Colonic mucosa (tissue), 4 donors: Measurements from ENCODE around the gene BRI3BP. TPM values are rescaled to one million over a fixed set of nuclear protein-coding genes. Genes with fewer than 3 reads are reported as not detected.
"Not testable (repeated sequence)": the region's sequence is repeated elsewhere in the genome, so short reads cannot be mapped to it uniquely, and the experiment has no call there.

Experiments
- DNase-seq: peaks from one replicate; pipeline ENCODE4 v3.0.0-alpha.2; 2020
- H3K27ac ChIP-seq: fragments of 200-600 bp; one replicate; pipeline ENCODE4 v1.8.0; 2021
- H3K27me3 ChIP-seq: fragments of 200-600 bp; one replicate; pipeline ENCODE4 v1.8.0; 2021
- H3K36me3 ChIP-seq: fragments of 200-600 bp; one replicate; pipeline ENCODE4 v1.8.0; 2021
- H3K4me1 ChIP-seq: fragments of 200-600 bp; one replicate; pipeline ENCODE4 v1.8.0; 2021; ENCODE audit warnings: mild to moderate bottlenecking
- H3K4me3 ChIP-seq: fragments of 200-600 bp; one replicate; pipeline ENCODE4 v1.8.0; 2021
- H3K9ac ChIP-seq, 2 donors: one replicate each; pipeline ENCODE4 v1.7.0; 2013; ENCODE audit warnings: control low read depth in 2 of 2, low read depth in 2 of 2, low read length in 2 of 2
- H3K9me3 ChIP-seq: fragments of 200-600 bp; one replicate; pipeline ENCODE4 v1.8.0; 2021
- intact Hi-C: fragments of 100-400 bp; cut with DNase I; formaldehyde crosslinking; loops from one replicate; pipeline ENCODE4 v1.14.1; 2022
- total RNA-seq, 2 donors: library from RNA; stranded (reverse); fragmentation: NEBNext Ultra II Directional in 1 of 2; extraction: Animal tissue kit (Norgen Biotek cat#: 25700) in 1 of 2; gene quantifications; one replicate each; pipeline ENCODE4 v1.2.1, GENCODE V29; 2021
- TF ChIP-seq, protein P1 (sequence below): fragments of 200-600 bp; IDR thresholded peaks from one replicate; pipeline ENCODE4 v1.8.0; 2022; ENCODE audit warnings: antibody characterized with exemption, mild to moderate bottlenecking
- donor health status: healthy.
- donor health status: DM: no; HTN: no; CAD: no.
- donor health status: DM: no; HTN: no; CAD: no.

BRI3BP gene
- total RNA-seq, 2 donors from 2014 or later: 50.3 to 81.5 TPM

DNA sequence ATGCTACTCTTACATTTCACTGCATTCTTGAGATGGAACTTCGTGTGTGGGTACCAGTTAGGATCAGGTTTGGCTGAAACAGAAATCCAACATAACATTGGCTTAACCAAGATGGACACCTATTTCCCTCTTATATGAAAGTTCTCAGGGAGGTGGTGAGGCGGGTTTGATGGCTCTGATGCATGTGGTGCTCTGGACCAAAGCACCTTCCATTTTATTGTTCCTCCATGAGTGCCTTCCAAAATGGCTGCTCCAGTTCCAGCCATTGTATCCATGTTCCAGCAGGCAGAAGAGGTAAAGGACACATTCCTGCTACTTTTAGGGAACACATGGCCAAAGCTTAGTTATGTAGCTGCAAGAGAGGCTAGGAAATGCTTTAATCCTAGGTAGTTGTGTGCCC lies 29.6 kb downstream of the BRI3BP start:
- Histone ChIP-seq H3K4me1 (no peaks in the 10 kb centered on the region), H3K36me3 (no peaks in the 10 kb centered on the region), H3K9ac (no peak overlapping the region), H3K27ac (no peak overlapping the region), H3K4me3 (no peak overlapping the region), H3K27me3 (no peaks in the 10 kb centered on the region), H3K9me3 (no peaks in the 10 kb centered on the region)
- TF ChIP-seq, protein P1, sequence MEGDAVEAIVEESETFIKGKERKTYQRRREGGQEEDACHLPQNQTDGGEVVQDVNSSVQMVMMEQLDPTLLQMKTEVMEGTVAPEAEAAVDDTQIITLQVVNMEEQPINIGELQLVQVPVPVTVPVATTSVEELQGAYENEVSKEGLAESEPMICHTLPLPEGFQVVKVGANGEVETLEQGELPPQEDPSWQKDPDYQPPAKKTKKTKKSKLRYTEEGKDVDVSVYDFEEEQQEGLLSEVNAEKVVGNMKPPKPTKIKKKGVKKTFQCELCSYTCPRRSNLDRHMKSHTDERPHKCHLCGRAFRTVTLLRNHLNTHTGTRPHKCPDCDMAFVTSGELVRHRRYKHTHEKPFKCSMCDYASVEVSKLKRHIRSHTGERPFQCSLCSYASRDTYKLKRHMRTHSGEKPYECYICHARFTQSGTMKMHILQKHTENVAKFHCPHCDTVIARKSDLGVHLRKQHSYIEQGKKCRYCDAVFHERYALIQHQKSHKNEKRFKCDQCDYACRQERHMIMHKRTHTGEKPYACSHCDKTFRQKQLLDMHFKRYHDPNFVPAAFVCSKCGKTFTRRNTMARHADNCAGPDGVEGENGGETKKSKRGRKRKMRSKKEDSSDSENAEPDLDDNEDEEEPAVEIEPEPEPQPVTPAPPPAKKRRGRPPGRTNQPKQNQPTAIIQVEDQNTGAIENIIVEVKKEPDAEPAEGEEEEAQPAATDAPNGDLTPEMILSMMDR: no peak
- no peak for DNase-seq
- intact Hi-C loops: no loop called here

DNA sequence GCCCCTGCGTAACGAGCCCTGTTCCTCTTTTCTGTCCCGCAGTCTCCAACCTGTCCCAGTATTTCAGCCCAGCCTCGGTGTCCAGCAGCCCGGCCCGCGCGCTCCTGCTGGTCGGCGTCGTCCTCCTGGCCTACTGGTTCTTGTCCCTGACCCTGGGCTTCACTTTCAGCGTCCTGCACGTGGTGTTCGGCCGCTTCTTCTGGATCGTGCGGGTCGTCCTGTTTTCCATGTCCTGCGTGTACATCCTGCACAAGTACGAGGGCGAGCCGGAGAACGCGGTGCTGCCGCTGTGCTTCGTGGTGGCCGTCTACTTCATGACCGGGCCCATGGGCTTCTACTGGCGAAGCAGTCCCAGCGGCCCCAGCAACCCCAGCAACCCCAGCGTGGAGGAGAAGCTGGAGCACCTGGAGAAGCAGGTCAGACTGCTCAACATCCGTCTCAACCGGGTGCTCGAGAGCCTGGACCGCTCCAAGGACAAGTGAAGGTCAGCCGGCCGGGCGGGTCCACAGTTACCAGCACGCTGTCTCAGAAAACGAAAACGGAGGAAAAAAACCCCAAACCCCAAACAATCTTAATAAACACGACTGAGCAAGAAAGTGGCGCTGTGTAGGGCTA lies 31.6 kb downstream of the BRI3BP start:
- TF ChIP-seq, protein P1: no peak
- no peaks in the 10 kb centered on the region for H3K9me3 ChIP-seq
- intact Hi-C loops: no loop called here
- H3K27me3 ChIP-seq: no peaks in the 10 kb centered on the region
- H3K4me3 ChIP-seq: no peak overlapping the region
- no peak overlapping the region for H3K27ac ChIP-seq
- H3K36me3 ChIP-seq: no peaks in the 10 kb centered on the region
- no peak overlapping the region for H3K9ac ChIP-seq
- H3K4me1 ChIP-seq: no peaks in the 10 kb centered on the region
- DNase-seq: no peak

DNA sequence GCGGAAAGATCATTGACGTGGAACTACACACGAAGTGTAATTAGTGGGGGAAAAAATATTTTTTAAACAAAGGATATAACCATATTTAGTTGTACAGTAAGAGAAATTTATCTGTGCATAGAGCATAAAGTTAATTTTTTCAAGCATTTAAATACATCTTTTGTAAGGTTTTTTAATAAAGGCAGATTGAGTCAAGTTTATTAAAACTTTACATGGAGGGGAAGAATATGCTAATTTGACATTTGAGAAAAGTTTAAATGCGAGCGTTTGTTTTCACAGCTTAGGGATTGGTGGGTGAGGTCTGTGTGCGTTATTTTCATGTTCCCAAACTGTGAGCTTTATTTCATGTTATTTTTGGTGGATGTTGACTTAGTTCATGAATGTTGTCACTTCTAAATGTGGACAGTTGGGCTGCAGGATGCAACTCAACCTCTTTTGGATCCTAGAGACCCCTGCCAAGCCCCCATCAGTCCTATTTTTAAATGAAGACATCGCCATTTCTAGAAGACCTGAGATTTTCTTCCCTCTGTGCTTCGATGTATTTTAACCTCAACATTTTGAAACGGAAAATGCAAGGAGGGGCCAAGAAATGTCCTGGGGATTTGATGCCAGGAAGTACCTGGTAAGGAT lies 32.3 kb downstream of the BRI3BP start:
- Histone ChIP-seq H3K27ac (no peak overlapping the region), H3K27me3 (no peaks in the 10 kb centered on the region), H3K9ac (no peak overlapping the region), H3K4me3 (no peak overlapping the region), H3K36me3 (no peaks in the 10 kb centered on the region), H3K9me3 (no peaks in the 10 kb centered on the region), H3K4me1 (no peaks in the 10 kb centered on the region)
- intact Hi-C loops: no loop called here
- DNase-seq: no peak
- TF ChIP-seq, protein P1: no peak

DNA sequence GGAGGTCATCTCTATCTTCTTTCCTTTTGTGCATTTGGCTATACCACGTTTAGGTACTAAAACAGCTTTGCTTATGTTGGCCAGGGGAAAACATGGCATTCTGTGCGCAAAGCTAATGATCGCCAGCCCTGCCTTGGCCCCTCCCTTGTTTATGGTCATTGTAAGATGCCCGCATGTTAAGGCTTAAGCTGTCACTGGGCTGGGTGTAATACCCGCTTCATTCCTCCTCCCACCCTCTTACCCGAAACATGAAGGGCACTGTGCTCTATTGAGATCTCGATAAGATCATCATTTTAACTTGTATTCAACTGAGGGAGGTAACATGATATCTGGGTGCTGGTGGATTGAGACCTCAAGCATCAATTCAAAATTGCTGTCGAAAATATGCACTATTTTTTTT lies 34.7 kb downstream of the BRI3BP start:
- intact Hi-C loops: no loop called here
- no peaks in the 10 kb centered on the region for H3K9me3 ChIP-seq
- H3K4me1 ChIP-seq: no peaks in the 10 kb centered on the region
- H3K27me3 ChIP-seq: no peaks in the 10 kb centered on the region
- no peak overlapping the region for H3K27ac ChIP-seq
- H3K9ac ChIP-seq: no peak overlapping the region
- no peaks in the 10 kb centered on the region for H3K36me3 ChIP-seq
- no peak overlapping the region for H3K4me3 ChIP-seq
- DNase-seq: no peak
- TF ChIP-seq, protein P1: no peak

DNA sequence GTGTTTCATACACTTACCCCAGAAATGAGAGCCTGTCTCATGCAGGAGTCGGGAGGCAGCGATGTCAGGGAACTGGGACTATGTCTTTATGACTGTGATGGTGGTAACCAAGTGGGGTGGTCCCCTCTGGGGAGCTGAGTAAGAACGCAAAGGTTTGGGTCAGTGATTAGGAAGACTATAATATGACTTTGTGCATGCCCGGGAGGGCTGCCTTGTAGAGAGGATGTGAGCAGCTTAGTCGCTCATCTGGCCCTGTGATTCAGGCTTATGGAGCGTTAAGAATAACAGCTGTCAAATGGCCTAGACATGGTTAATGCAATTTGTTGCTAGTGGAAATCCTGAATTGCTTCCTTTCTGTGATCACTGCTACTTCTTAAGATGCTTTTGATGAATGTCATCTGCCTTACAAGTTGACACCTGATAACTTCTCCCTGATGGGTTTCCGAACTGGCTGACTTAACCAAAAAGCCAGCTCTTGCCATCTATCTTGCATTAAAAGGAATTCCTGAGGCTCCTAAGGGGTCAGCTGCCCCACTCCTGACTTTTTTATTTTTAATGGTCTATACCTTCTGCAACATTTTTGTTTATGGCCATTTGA lies 36.4 kb downstream of the BRI3BP start:
- DNase-seq: no peak
- no peaks in the 10 kb centered on the region for H3K27me3 ChIP-seq
- TF ChIP-seq, protein P1: no peak
- no peak overlapping the region for H3K9ac ChIP-seq
- H3K9me3 ChIP-seq: no peaks in the 10 kb centered on the region
- H3K36me3 ChIP-seq: no peaks in the 10 kb centered on the region
- H3K27ac ChIP-seq: no peak overlapping the region
- H3K4me1 ChIP-seq: no peaks in the 10 kb centered on the region
- no peak overlapping the region for H3K4me3 ChIP-seq
- intact Hi-C loops: no loop called here

DNA sequence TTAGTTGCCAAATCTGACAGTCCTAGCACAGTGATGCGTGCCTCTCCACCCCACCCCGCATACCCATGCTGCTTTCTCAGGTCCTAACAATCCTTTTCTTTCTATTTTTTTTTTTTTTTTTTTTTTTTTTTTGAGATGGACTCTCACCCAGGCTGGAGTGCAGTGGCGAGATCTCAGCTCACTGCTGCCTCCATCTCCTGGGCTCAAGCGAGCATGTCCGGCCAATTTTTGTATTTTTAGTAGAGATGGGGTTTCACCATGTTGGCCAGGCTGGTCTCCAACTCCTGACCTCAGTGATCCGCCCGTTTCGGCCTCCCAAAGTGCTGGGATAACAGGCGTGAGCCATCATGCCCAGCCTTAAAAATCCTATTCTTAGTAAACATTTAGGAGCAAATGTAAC lies 38.0 kb downstream of the BRI3BP start:
- H3K27me3 ChIP-seq, H3K9me3 ChIP-seq, intact Hi-C loops, H3K27ac ChIP-seq, H3K4me3 ChIP-seq, H3K9ac ChIP-seq, DNase-seq, H3K36me3 ChIP-seq, H3K4me1 ChIP-seq: not testable (repeated sequence)
